RKO (cell line): Measurements from ENCODE around the gene MFAP2.
"Not testable (repeated sequence)": the region's sequence is repeated elsewhere in the genome, so short reads cannot be mapped to it uniquely, and the experiment has no call there.

Experiments
- DNase-seq: peaks from one replicate; pipeline ENCODE4 v3.0.0-alpha.2; 2016; ENCODE audit warnings: low spot score

The MFAP2 gene

GRCh38 chr1:16929146-16930041, 51.0 kb downstream of the MFAP2 start:
- DNase-seq, result not testable (repeated sequence)

DNA sequence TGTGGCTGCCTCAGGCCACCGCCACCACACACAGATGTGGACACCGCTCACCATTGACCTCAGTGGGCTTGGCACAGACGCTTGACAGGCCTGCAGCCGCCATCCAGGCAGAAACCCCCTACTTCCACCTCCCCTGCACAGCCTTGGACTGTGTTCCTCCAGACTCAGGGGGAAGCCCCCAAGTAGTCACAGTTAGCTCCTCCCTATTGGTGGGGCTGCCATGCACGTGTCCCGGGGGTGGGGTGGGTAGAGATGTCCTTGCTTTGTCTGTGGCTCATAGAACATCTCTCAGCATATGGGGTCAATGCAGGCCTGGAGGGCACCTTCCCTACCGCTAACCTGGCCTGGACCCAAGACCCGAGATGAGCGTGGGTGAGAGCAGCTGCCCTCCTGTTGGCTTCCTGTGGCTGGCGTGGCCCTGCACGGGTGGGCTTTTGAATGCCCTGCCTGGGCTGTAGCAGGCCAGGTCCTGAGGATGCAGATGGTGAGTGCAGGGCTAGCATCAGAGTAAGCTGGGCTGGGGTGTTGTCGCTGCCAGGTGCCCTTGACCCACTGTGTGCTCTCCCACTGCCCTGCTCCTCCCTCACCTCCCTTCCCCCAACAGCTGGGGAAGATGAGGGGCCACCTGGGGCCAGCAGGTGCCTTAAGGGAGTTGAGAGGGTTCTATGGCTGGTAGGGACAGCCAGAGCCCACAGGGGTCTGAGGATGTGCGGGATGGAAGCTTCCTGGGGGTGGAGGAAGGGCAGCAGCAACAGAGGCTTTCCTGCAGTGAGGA, 52.5 kb downstream of the MFAP2 start:
- DNase-seq, result no peak

- DNase-seq, result no peak
These were observed 53.2 kb downstream of the MFAP2 start for GRCh38 chr1:16927256-16927655.

DNA sequence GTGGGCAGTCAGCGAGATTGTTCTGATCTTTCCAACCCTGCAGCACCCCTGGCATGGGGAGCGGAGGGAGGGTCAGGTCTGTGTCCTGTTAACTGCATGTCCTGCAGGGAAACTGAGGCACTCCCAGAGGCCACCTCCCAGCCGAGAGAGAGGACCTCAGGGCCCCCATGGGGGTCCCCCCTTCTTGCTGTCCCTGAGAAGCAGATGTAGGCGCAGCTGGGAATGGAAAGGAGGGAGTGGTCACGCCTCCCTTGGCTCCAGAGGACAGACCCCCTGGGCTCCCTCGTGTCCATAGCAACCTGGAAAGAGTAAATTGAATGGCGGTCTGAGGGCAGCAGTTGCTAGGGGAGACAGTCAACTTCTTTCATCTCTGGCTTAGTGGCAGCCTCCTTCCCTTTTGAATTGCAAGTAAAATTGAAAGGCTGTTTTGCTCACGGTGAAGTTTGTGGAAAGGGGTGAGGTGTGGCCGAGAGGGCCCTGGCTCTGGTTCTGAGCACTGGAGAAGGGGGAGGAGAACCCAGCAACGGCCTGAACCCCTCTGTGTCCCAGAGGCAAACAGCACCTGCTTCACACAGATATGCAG, 53.8 kb downstream of the MFAP2 start:
- no peak for DNase-seq

DNA sequence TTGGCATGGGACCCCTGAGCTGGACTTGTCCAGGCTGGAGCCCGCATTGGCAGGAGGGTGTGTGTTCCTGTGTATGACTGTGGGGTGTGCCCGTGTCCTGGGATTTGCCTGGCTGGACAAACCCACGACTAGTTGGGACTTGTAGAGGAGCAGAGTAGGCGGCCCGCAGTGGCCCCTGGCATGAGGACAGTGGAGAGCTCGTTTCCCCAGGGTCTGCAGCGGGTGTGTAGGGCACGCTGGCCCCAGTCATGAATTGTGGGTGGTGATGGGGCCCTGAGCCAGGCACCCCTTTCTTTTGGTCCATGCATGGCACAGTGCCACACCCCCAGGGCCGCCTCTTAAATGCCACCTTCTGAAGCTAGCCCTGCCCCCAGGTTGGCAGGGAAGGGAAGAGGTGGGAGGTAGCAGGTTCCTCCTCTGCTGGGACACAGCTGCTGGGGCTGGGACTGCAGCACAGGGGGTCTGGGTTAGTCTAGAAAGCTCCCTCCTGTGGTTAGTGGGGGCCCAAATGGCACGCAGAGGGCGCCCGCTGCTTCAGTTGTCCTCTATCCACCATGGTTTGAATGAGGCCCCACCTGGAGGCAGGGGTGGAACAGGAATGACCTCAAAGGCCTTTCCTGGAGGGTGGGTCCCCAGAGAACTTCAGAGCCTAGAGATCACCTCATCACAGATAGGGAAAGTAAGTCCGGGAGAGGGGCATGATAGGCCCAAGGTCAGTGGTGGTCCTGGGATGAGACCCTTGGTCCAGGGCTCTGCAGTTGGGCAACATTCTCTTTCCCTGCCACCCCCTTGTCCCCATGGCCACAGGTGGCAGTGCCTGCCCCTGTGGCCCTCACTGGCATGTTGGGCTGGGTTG, 54.6 kb downstream of the MFAP2 start:
- DNase-seq, result no peak

DNA sequence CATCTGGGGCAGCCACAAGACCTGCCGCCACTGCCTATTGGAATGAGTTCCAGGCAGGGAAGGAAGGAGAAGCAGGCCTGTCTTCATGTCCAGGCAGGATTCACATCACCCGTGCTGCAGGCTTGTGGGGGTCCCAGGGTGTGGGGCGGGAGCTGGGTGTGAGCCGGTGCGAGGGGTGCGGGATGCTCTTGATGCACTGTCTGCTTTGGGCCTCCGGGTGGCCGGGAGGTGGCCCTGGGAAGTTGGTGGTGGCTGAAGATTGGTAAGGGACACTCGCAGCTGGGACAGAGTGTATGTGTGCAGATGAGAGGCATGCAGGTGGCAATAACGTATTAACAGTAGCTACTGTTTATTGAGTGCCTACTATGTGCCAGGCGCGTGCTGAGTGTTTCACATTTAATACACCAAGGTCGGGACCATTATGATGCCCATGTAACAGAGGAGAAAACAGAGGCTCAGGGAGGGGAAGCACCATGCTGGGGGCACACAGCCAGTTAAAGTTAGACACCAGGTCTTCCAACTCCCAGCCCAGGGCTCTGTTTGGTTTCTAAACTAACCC, 55.4 kb downstream of the MFAP2 start:
- DNase-seq, result no peak
